Osteoblast (primary cell): ENCODE results near the gene IL10RB. TPM values are rescaled to one million over a fixed set of nuclear protein-coding genes. Genes with fewer than 3 reads are reported as not detected.

ENCODE experiments used
- DNase-seq: peaks from one replicate; pipeline ENCODE4 v3.0.0; 2011; ENCODE audit warnings: low spot score, mixed read lengths; ENCODE audit not compliant: insufficient read length; ENCODE audit errors: missing footprints
- H2AFZ ChIP-seq: 2 replicates; pipeline ENCODE4 v1.6.0; 2011; ENCODE audit warnings: mild to moderate bottlenecking, low read length
- H3K27ac ChIP-seq: 2 replicates; pipeline ENCODE4 v1.5.1; 2011; ENCODE audit warnings: mild to moderate bottlenecking, low read depth, low read length, moderate library complexity
- H3K27me3 ChIP-seq: 2 replicates; pipeline ENCODE4 v1.6.0; 2012; ENCODE audit warnings: mild to moderate bottlenecking, control low read depth, inconsistent platforms, low read length, moderate library complexity; ENCODE audit not compliant: insufficient read depth
- H3K36me3 ChIP-seq: 2 replicates; pipeline ENCODE4 v1.5.1; 2011; ENCODE audit warnings: mild to moderate bottlenecking, low read length, control low read depth, moderate library complexity; ENCODE audit not compliant: insufficient read depth
- H3K4me1 ChIP-seq: 2 replicates; pipeline ENCODE4 v1.5.1; 2011; ENCODE audit warnings: mild to moderate bottlenecking, low read length, control low read depth, moderate library complexity; ENCODE audit not compliant: insufficient read depth
- H3K4me2 ChIP-seq: 2 replicates; pipeline ENCODE4 v1.6.0; 2011; ENCODE audit warnings: mild to moderate bottlenecking, low read length; ENCODE audit not compliant: insufficient read depth
- H3K4me3 ChIP-seq: fragments of 200-600 bp; sonication (generic); 3 replicates; pipeline ENCODE4 v1.5.1; 2012; ENCODE audit warnings: mild to moderate bottlenecking, low read length, inconsistent platforms; ENCODE audit not compliant: insufficient read depth
- H3K79me2 ChIP-seq: 2 replicates; pipeline ENCODE4 v1.6.0; 2012; ENCODE audit warnings: mild to moderate bottlenecking, low read length, control low read depth, inconsistent platforms; ENCODE audit not compliant: insufficient read depth
- H3K9me3 ChIP-seq: 2 replicates; pipeline ENCODE4 v1.5.1; 2011; ENCODE audit warnings: low read depth, low read length, control low read depth
- H4K20me1 ChIP-seq: 2 replicates; pipeline ENCODE4 v1.6.0; 2012; ENCODE audit warnings: mild to moderate bottlenecking, low read length, control low read depth; ENCODE audit not compliant: insufficient read depth
- CTCF ChIP-seq: IDR thresholded peaks from 2 replicates; pipeline ENCODE4 v1.5.1; 2011; ENCODE audit warnings: mild to moderate bottlenecking, low read depth, low read length, moderate library complexity; ENCODE audit errors: extremely low read depth
- total RNA-seq: library from RNA; depleted of rRNA; stranded (reverse); fragments of >200 nt; gene quantifications from 2 replicates; pipeline ENCODE4 v1.2.3, GENCODE V29; 2012

Gene IL10RB
- total RNA-seq, 1 donor, result 44.9 TPM

GRCh38 chr21:33245289-33245918 is 20.8 kb upstream of the IL10RB start:
- H4K20me1 ChIP-seq, result no peaks in the 10 kb centered on the region
- H3K27me3 ChIP-seq, result no peaks in the 10 kb centered on the region
- no peaks in the 10 kb centered on the region for H3K79me2 ChIP-seq
- no peak overlapping the region for H3K27ac ChIP-seq
- H3K4me1 ChIP-seq, result no peaks in the 10 kb centered on the region
- no peak for DNase-seq
- H2AFZ ChIP-seq, result no peak overlapping the region
- H3K36me3 ChIP-seq, result peaks cover 32% of the 10 kb centered on the region
- H3K9me3 ChIP-seq, result no peaks in the 10 kb centered on the region
- no peak overlapping the region for H3K4me2 ChIP-seq
- TF ChIP-seq CTCF, result no peak
- no peak overlapping the region for H3K4me3 ChIP-seq

GRCh38 chr21:33246506-33246905 is 19.7 kb upstream of the IL10RB start:
- Histone ChIP-seq H2AFZ (no peak overlapping the region), H3K27ac (no peak overlapping the region), H3K4me2 (no peak overlapping the region), H3K4me3 (no peak overlapping the region), H3K4me1 (no peaks in the 10 kb centered on the region), H3K27me3 (no peaks in the 10 kb centered on the region), H3K9me3 (no peaks in the 10 kb centered on the region), H4K20me1 (no peaks in the 10 kb centered on the region), H3K79me2 (no peaks in the 10 kb centered on the region), H3K36me3 (peaks cover 37% of the 10 kb centered on the region)
- TF ChIP-seq CTCF, result no peak
- DNase-seq, result no peak

GRCh38 chr21:33246963-33247362 is 19.2 kb upstream of the IL10RB start:
- Histone ChIP-seq H3K4me1 (no peaks in the 10 kb centered on the region), H3K4me3 (no peak overlapping the region), H2AFZ (no peak overlapping the region), H4K20me1 (no peaks in the 10 kb centered on the region), H3K36me3 (peaks cover 37% of the 10 kb centered on the region), H3K9me3 (no peaks in the 10 kb centered on the region), H3K79me2 (no peaks in the 10 kb centered on the region), H3K27me3 (no peaks in the 10 kb centered on the region), H3K4me2 (no peak overlapping the region), H3K27ac (no peak overlapping the region)
- no peak for TF ChIP-seq CTCF
- DNase-seq, result no peak

GRCh38 chr21:33247599-33247998 is 18.6 kb upstream of the IL10RB start:
- Histone ChIP-seq H3K4me2 (no peak overlapping the region), H3K36me3 (peaks cover 38% of the 10 kb centered on the region), H3K27ac (no peak overlapping the region), H3K79me2 (no peaks in the 10 kb centered on the region), H4K20me1 (no peaks in the 10 kb centered on the region), H3K4me1 (no peaks in the 10 kb centered on the region), H3K4me3 (no peak overlapping the region), H3K9me3 (no peaks in the 10 kb centered on the region), H3K27me3 (no peaks in the 10 kb centered on the region), H2AFZ (no peak overlapping the region)
- DNase-seq, result no peak
- TF ChIP-seq CTCF, result no peak
